NT2/D1 (cell line): ENCODE measurements around the gene FRMD3.

ENCODE experiments used
- SUZ12 ChIP-seq: IDR thresholded peaks from 2 replicates; pipeline ENCODE4 v1.6.1; 2011; ENCODE audit not compliant: insufficient read length, insufficient read depth; ENCODE audit errors: extremely low read depth
- YY1 ChIP-seq: IDR thresholded peaks from 2 replicates; pipeline ENCODE4 v1.6.1; 2011; ENCODE audit not compliant: insufficient read length, insufficient read depth
- ZNF274 ChIP-seq: IDR thresholded peaks from 2 replicates; pipeline ENCODE4 v1.6.1; 2011; ENCODE audit warnings: mild to moderate bottlenecking, low read depth, low read length

DNA sequence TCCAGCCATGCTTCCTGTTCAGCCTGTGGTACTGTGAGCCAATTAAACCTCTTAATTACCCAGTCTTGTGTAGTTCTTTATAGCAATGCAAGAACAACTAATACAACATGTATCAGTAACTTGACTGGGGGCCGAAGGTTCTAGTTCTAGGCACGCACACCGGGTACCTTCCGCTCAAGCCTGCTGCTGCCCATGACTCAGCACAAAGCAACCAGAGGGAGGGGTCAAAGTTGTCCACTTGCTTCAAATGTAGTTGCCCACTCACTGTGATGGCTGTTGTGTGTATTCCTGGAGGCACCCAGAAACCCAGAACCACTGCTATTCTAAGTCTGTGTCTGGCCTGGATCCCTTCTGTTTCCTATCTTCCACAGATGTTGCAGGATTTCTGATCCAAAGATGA is 222.6 kb downstream of the FRMD3 start:
- TF ChIP-seq YY1 (no peak), SUZ12 (no peak), ZNF274 (no peak)
